VCaP (cell line): ENCODE data around the gene TMPRSS15.

Experiments
- H3K27ac ChIP-seq: fragments of 450-650 bp; 2 replicates; pipeline ENCODE4 v1.5.1; 2017
- CTCF ChIP-seq: fragments of 450-650 bp; conservative IDR thresholded peaks from 2 replicates; pipeline ENCODE4 v1.5.1; 2017; ENCODE audit warnings: mild to moderate bottlenecking, moderate library complexity

Gene TMPRSS15

DNA sequence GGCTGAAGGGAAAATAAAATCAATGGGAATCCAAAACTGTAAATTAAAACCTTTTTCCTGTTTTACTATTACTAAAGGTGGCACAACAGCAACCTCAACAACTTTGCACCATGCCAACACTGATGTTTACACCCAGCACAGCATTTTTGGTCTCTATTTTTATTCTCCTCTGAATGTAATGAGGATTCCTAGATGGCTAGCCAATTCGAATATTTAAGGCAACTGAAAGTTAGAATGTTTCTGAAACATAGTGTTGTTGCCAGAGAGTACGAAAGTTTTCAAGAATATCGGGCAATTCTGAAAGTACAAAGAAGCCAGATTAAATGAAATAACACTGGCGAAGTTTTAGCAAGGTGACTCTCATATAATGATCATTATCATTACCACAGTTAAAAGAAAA, 118.2 kb downstream of the TMPRSS15 start:
- no peak for TF ChIP-seq CTCF
- H3K27ac ChIP-seq = no peak overlapping the region

DNA sequence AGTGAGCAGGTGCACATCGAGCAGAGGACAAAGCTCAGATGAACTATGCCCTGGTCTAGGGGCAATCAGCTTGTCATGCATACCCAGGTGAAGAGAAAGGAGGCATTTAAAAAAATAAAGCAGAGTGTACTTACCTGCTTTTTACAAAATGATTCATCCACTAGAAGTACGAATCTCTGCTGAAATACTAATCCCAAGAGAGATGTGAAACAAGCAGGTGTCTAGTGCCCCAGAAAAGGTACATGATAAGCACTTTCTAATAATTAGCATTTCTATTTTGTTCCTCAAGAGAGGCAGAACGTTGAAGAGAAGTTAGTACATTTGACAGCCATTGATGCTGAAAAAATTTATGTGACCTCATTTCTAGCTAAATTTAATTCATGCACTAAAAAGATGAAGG, 127.8 kb downstream of the TMPRSS15 start:
- no peak overlapping the region for H3K27ac ChIP-seq
- no peak for TF ChIP-seq CTCF

GRCh38 chr21:18274370-18274769, 129.2 kb downstream of the TMPRSS15 start:
- no peak for TF ChIP-seq CTCF

DNA sequence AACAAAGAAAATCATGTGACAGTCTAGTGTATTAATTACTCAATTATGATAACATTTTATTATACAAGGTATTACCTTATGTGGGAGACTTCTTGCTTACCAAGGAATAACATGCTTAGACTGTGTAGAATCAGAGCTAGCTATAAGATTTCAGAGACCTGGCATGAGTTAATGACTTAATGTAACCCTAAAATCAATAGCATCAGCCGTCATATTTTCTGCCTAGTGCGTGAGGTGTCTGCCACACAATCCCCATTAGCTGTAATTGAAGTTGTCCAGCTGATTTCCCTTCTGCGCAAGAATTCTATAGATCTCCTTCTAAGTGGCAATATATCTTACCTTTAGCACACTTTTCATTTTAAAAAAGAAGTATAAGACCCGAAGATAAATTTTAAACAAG, 130.2 kb downstream of the TMPRSS15 start:
- TF ChIP-seq CTCF = no peak
- no peak overlapping the region for H3K27ac ChIP-seq

More at GRCh38 chr21:18274370-18274769, 129.2 kb downstream of the TMPRSS15 start:
- no peak overlapping the region for H3K27ac ChIP-seq

- TF ChIP-seq CTCF = no peak
- no peak overlapping the region for H3K27ac ChIP-seq
These were observed 133.7 kb downstream of the TMPRSS15 start for GRCh38 chr21:18269856-18270255.

DNA sequence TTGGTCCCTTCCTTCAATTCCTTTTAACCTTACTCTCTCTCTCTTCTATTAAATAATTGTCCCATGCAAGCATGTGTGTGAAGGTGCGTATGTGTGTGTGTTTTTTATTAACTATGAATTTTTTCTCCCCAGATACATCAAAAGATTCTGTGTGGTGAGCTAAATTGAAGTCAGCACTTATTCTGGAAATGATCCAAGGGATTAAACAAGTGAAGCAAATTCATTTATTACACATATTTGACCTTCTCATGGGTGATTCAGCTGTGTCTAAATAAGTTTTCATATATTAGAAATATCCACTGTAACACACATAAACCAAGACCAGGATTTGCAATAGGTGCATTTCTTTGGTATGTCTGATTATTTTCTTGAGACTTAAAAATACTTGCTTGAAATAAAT, 134.7 kb downstream of the TMPRSS15 start:
- no peak for TF ChIP-seq CTCF

DNA sequence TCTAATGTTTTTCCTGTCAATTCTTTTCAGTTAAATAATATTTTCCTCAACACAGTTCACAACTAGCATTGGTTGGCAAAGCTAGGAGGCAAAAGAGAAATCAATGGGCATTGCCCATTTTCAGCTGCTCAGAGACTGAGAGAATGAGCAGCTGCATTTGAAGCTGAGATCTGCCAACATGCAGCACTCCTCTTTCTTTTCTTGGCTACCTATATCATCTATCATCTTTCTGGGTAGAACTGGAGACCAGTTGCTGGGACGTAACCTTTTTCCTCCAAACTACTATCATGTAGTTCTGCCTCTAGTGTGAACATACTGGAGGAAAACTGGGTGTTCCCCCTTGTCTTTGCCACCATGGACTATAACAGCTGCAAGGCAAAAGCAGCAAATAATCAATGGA, 136.1 kb downstream of the TMPRSS15 start:
- no peak overlapping the region for H3K27ac ChIP-seq
- TF ChIP-seq CTCF = no peak

More for the DNA sequence above, 134.7 kb downstream of the TMPRSS15 start:
- no peak overlapping the region for H3K27ac ChIP-seq

DNA sequence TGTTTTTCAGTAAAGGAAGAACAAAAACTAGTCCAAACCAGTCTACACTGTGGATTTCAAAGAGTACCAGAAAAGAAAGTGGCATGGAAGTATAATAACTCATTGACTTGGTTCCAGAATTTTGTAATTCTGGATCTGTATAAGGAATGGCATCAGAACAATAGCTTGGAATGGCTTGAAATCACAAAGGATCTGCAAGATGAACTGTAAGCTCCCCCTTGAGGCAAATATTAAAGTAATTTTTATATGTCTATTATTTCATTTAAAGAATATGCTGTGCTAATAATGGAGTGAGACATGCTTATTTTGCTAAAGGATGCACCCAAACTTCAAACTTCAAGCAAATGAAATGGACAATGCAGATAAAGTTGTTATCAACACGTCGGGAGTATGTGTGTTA, 137.6 kb downstream of the TMPRSS15 start:
- no peak overlapping the region for H3K27ac ChIP-seq

More for the DNA sequence above, 137.6 kb downstream of the TMPRSS15 start:
- TF ChIP-seq CTCF = peak; percentile 75
